Right atrium auricular region (tissue), 2 donors: Measurements from ENCODE around the gene FAM47B. TPM values are rescaled to one million over a fixed set of nuclear protein-coding genes. Genes with fewer than 3 reads are reported as not detected.

ENCODE experiments used
- DNase-seq: peaks from one replicate; pipeline ENCODE4 v3.0.0-alpha.2; 2019; ENCODE audit warnings: low spot score
- H3K27ac ChIP-seq, 2 donors: fragments of 200-600 bp; sonication (generic); 1 replicate in 1 of 2; 2 replicates in 1 of 2; pipeline ENCODE4 v1.5.1; 2016 to 2019
- H3K27me3 ChIP-seq, 2 donors: fragments of 200-600 bp; sonication (generic); one replicate each; pipeline versions ENCODE4 v1.5.1 to v1.6.0; 2017 to 2019
- H3K36me3 ChIP-seq: fragments of 200-600 bp; sonication (generic); one replicate; pipeline ENCODE4 v1.5.1; 2016
- H3K4me1 ChIP-seq, 2 donors: fragments of 200-600 bp; sonication (generic); one replicate each; pipeline versions ENCODE4 v1.5.1 to v1.6.0; 2017 to 2019
- H3K4me3 ChIP-seq, 2 donors: fragments of 200-600 bp; sonication (generic); 1 replicate in 1 of 2; 2 replicates in 1 of 2; pipeline ENCODE4 v1.5.1; 2017 to 2019; ENCODE audit warnings: mild to moderate bottlenecking in 1 of 2, moderate library complexity in 1 of 2
- H3K9me3 ChIP-seq, 2 donors: fragments of 200-600 bp; sonication (generic); one replicate each; pipeline ENCODE4 v1.5.1; 2019
- total RNA-seq, 2 donors: library from RNA; depleted of rRNA; stranded (reverse); fragments of >200 nt; gene quantifications; one replicate each; pipeline ENCODE4 v1.1.0, GENCODE V29; 2016
- TF ChIP-seq, protein P1 (sequence below), 2 donors: fragments of 200-600 bp; sonication (generic); IDR thresholded peaks; one replicate each; pipeline ENCODE4 v1.5.1; 2019; ENCODE audit warnings: antibody characterized with exemption in 2 of 2

FAM47B gene
- total RNA-seq, 2 donors from 2014 or later, result not detected

DNA sequence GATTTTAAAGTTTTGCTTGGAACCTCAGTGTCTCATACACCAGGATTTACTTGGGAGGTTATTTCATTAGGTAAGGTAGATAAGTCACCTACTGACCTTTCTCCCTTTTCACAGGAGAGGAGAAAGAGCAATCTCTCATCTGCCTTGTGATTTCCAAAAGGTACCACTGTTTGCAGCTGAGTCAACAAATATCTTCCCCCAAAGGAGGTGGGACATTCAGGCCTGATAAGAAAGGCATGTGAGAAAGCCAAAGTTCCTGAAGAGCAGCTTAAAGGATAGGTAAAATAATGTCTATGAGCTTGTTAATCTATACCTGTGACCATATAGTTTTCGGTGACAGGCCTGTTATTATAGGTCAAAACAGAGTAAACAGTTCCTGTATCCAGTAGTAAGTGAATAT is 45.0 kb downstream of the FAM47B start:
- H3K36me3 ChIP-seq, result no peaks in the 10 kb centered on the region
- no peak for DNase-seq
- no peak overlapping the region for H3K4me3 ChIP-seq
- TF ChIP-seq, protein P1, sequence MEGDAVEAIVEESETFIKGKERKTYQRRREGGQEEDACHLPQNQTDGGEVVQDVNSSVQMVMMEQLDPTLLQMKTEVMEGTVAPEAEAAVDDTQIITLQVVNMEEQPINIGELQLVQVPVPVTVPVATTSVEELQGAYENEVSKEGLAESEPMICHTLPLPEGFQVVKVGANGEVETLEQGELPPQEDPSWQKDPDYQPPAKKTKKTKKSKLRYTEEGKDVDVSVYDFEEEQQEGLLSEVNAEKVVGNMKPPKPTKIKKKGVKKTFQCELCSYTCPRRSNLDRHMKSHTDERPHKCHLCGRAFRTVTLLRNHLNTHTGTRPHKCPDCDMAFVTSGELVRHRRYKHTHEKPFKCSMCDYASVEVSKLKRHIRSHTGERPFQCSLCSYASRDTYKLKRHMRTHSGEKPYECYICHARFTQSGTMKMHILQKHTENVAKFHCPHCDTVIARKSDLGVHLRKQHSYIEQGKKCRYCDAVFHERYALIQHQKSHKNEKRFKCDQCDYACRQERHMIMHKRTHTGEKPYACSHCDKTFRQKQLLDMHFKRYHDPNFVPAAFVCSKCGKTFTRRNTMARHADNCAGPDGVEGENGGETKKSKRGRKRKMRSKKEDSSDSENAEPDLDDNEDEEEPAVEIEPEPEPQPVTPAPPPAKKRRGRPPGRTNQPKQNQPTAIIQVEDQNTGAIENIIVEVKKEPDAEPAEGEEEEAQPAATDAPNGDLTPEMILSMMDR (IDR thresholded peaks at IDR 0.05), result no peak
- no peaks in the 10 kb centered on the region for H3K9me3 ChIP-seq
- no peak overlapping the region for H3K27ac ChIP-seq
- no peaks in the 10 kb centered on the region for H3K27me3 ChIP-seq
- H3K4me1 ChIP-seq, result no peaks in the 10 kb centered on the region
